NCI-H345 treated with DMSO at 0.1 percent for 48 hours (cell line): ENCODE results near the gene MYOG.

ENCODE experiments used
- DNase-seq: peaks from one replicate; lab custom pipeline; 2025; ENCODE audit not compliant: unreplicated experiment; lab: John Stamatoyannopoulos, UW

MYOG gene

DNA sequence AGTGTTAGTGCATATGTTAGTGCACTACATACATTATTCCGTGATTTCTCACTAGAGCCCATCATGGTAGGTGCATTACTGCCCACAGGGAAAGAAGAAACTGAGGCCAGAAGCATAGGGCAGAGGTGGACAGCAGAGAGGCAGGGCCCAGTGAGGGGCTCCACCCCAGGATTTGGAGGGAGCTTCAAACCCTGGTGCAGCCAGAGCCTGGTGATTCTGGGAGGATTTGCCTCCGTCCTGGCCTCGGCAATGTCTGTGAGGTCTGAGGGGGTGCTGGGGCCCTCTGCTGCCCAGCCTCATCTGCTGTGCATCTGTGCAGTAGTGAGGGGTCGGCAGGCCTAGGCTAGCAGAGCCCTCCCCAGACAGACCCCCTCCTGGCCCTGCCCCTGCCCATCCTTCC is 36.7 kb downstream of the MYOG start:
- DNase-seq: no peak

DNA sequence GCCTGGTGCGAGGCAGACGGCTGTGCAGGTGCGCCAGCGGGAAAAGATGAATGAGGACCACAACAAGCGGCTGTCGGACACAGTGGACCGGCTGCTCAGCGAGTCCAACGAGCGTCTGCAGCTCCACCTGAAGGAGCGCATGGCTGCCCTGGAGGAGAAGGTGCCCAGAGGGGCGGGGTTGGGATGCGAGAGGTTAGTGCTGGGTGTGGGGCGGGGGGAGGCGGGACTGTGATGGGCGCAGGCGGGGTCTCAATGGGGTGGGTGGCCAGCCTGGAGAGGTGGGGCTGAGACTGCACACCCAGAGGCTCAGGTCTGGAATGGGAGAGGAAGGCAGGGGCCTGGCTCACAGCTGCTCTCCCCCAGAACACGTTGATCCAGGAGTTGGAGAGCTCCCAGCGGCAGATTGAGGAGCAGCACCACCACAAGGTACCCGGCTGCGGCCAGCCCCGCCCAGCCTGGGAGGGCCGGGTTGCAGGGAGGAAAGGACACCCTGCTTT is 37.2 kb downstream of the MYOG start:
- DNase-seq: no peak

DNA sequence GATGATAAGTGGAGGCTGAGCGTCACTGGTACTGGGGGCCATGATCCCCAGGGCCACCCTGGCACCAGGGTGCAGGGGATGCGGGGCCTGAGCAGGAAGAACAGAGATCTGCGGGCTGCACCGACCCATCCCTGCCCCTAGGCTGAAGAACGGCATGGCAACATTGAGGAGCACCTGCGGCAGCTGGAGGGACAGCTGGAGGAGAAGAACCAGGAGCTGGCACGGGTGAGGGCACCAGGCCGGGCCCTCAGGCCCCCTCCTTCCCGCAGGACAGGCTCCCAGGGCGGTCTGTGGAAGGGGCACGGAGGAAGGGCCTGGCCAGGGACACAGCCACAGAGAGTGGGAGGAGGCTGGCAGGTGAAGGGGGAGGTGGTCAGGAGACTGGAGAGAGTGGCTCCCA is 37.7 kb downstream of the MYOG start:
- DNase-seq: no peak

DNA sequence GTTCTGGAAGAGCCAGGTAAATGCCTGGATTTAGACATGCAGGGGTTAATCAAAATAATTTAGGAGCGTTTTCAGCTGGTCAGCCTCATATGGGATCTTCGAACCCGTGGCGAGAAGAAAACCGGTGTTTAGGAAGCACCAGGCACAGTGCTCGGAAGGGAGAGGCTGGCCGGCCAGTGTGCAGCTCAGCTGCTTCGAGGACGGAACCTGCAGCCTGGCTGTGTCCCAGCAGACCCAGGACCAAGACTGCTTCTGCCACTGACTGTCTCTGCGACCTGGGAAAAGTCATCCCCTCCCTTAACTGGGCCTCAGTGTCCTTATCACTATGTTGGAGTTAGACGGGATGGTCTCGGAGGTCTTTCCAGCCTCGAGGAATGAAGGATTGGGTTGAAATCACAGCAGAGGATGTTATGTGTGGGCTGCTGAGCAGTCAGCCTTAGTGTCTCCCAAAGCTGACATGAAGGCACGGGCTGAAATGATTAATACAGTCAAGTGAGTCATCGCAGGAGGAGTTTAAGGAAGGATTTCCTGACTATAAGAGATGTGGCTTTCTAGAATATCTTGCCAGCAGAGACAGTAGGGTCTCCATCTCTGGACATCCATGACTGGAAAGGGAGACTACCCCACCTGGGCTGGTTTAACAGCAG is 38.7 kb downstream of the MYOG start:
- no peak for DNase-seq

DNA sequence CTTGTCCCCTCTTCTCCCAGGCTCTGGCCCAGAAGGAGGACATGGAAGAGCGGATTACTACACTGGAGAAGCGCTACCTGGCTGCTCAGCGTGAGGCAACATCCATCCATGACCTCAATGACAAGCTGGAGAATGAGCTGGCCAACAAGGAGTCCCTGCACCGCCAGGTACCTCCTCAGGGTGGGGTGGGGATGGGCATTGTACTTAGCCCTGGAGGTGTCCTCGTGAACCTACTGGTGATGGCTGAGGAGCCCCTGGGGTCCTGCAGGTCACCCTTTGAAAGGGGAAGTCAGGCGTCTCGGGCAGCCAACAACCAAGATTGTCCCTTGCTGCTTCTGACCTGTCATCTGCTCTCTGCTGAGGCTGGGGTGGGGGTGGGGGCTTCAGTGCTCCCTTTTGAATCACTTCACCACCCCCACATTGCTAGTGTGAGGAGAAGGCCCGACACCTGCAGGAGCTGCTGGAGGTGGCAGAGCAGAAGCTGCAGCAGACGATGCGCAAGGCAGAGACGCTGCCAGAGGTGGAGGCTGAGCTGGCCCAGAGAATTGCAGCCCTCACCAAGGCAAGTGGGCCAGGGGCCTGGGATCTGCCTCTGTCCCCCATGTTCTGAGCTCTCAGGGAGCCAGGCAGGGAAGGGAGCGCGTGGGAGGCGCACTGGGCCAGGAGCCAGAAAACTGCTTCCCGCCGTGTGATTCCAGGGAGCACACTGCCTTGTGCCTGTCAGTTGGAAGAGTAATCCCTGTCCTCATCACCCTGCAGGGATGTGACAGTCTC is 39.8 kb downstream of the MYOG start:
- no peak for DNase-seq

DNA sequence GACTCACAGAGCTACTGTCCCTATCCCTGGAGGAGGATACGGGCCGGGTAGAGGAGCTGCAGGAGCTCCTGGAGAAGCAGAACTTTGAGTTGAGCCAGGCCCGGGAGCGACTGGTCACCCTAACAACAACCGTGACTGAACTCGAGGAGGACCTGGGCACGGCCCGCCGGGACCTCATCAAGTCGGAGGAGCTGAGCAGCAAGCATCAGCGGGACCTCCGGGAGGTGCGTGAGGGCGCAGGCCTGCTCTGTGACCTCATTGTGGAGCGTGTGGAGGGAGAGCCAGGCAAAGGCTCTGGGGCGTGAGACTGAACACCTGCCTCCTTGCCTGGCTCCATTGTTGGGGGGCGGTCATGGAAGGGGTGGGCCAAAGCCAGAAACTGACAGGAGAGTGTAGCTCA is 40.5 kb downstream of the MYOG start:
- DNase-seq: no peak

DNA sequence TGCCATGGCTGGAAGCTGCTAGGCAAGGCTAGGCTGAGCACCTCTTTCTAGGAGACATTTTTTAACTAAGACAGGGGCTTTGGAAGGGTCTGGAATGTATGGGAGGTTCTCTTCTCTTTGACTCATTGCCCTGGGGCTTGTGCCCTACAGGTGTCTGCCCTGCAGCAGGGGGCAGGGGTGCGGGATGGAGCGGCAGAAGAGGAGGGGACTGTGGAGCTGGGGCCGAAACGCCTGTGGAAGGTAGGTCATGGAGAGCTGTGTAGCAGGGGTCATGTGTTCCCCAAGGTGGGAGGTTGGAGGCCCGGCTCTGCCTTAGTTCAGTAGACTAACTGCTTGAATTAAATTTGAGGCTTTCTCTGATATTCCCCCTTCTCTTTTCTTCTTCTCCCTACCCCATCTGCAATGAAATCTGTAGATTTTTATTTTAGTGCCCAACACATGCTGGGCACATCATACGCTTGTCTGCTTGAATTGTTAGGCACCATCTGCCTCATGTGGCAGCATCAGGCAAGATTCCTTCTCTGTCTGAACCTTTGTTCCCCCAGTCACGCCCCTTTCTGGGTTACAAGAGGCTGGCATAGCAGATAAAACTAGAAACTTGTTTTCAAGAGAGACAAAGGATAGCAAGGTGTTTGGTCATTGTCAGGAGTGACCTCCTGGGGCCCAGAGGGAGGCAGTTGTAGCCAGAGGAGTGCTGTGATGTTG is 41.1 kb downstream of the MYOG start:
- no peak for DNase-seq

DNA sequence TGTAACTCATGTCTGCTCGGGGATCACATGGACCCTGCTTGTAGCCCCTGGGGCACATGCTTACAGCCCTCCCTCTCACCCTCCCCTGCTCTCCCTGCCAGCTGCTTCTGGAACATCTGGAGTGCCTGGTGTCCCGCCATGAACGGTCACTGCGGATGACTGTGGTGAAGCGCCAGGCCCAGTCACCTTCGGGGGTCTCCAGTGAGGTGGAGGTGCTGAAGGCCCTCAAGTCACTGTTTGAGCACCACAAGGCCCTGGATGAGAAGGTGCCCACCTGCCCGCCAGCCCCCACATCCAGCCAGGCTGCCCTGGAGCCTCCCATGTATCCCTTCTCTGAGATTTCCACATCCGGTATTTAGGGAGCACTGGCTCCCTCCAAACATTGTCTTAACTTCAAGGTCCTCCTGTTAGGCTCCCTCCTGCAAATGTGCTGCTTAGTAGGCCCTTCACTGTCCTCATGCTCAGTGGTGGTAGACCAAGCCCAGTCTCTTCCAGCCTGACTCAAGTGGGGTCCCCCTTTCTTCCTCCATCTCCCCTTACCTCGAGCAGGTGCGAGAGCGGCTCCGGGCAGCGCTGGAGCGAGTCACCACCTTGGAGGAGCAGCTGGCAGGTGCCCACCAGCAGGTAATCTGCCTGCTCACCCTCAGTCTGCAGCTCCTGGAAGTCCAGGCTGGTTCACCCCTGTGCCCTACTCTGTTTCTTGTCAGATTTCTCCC is 41.8 kb downstream of the MYOG start:
- no peak for DNase-seq

DNA sequence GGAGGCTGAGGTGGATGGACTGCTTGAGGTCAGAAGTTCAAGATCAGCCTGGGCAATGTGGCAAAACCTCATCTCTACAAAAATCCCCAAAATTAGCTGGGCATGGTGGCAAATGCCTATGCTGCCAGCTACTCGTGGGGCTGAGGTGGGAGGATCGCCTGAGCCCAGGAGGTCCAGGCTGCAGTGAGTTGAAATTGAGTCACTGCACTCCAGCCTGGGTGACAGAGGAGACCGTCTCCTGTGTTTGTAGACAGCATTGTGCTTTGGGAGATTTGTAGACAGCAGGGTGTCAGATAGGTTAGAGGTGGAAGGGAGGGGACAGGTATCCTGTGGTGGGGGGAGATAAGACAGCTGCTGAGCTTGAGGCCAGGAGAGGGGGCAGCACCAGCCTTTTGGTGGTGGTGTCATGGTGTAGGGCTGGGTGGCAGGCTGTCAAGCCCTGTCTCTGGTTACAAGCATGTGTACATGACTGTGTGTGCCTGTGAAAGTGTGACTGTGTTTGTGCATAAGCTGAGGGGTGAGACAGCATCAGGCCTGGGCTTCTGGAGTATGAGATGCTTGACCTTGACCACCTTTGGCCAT is 44.4 kb downstream of the MYOG start:
- no peak for DNase-seq

DNA sequence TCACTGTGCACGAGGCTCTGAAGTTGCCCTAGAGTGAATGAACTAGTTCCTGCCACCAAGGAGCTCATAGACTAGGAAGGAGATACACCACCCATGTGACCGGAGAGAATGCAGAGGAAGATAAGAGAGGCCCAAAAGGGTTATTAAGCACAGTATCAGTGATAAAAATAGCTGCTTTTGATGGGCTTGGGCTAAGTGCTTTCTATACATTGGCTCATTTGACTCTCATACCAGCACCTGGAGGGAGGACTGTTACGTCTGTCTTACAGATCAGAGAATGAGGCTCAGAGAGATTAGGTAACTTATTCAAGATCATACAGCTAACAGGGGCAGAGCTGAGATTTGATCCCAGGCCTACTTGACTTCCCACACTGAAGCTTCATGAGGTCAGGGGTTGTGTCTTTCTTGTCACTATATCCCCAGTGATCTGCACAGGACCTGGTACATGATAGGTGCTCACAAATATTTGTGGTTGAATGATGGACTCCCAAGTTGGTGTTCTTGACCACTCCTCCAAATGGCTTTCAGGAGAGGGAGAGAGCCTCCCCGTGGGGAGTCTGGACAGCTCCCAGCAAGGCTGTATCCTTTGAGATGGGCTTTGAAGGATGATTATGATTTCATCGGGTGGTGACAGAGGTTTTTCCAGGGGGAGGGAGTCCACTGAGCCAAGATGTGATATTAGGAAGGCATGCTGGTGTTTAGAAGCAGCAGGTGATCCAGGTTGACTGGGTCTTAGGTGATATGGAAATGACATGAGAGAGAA is 45.1 kb downstream of the MYOG start:
- no peak for DNase-seq

DNA sequence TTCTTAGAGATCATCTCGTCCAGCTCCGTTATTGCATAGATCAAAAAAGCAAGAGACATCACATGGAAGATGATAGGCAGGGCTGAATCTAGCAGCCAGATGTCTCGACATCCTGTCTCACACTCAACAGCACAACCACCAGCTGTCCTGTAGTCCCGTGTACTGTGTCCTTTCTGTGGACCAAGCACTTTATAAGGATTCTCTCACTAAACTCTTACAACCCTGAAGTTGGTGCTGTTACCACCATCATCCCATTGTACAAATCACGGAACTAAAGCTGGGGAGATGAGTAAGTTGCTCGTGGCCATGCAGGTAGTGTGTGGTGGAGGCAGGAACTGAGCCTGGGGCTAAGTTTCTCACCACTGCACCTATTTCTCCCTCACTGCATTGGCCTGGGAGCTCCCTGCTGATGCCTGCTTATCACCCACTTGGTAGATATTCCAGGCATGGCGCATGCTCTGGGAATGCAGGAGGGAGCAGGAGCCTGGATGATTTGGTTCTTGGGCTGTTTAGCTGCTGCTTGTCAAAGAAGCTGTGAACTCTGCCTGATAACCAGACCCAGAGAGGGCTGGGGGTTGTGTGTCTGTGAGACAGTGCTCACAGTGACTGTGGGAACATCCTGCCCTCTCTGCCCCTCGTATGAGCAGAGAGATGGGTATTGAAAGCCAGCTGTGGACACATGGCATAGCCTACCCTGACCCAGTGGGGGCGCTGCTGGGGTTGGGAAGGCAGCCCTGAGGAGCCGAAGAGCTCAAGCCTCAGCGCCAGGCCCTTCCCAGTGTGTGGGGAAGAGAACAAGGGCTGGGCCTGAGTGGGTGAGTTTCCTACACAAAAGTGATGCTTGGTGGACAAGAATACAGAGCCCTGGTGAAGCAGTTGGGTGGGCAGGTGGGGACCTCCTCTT is 46.0 kb downstream of the MYOG start:
- no peak for DNase-seq

DNA sequence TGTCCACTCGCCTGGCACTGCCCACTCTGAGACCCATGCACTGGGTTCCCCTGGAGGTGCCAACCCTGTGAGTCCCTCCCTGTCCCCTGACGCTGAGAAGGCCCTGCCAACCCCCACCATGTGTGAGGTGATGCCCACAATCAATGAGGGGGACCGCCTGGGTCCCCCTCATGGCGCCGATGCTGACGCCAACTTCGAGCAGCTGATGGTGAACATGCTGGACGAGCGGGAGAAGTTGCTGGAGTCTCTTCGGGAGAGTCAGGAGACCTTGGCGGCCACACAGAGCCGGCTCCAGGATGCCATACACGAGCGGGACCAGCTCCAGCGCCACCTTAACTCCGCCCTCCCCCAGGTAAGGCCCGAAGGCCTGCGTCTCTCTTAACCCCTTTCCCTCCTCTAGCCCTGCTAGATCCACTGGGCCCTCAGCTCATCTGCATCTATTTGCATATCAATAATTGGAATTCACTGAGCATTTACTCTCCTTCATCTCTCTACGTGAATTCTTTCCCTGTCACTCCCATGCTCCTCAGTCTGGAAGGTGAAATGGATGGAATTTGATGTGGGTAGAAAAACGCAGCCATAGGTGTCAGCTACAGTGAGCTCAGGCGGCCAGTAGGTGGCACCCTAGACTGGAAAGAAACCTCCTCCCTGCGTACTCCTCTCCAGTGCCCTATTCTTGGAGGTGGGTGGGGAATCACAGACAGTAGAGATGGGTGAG is 46.8 kb downstream of the MYOG start:
- peak; percentile 56 for DNase-seq

DNA sequence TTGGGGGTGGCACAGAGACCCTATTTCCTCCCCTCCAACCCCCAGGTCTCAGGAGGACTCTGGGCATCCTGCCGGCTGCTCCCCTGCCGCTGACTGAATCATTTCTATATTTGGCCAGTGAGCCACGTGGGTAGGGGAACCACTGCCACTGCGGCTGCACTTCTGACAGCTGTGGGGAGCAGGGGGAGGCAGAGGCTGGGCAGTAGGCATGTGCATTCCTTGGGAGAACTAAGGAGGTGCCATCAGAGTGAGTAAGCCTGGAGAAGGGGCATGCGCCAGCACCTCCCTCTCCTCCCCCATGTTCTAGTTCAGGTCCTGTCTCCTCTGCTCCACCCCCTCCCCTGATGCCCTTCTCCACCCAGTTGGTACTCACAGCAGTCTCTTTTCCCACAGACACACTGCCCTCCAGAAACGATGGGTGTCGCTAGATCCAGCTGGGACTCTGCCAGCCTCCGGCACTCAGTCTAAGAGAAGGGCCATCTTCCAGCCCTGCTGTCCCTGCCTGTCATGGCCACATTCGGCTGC is 47.5 kb downstream of the MYOG start:
- no peak for DNase-seq

DNA sequence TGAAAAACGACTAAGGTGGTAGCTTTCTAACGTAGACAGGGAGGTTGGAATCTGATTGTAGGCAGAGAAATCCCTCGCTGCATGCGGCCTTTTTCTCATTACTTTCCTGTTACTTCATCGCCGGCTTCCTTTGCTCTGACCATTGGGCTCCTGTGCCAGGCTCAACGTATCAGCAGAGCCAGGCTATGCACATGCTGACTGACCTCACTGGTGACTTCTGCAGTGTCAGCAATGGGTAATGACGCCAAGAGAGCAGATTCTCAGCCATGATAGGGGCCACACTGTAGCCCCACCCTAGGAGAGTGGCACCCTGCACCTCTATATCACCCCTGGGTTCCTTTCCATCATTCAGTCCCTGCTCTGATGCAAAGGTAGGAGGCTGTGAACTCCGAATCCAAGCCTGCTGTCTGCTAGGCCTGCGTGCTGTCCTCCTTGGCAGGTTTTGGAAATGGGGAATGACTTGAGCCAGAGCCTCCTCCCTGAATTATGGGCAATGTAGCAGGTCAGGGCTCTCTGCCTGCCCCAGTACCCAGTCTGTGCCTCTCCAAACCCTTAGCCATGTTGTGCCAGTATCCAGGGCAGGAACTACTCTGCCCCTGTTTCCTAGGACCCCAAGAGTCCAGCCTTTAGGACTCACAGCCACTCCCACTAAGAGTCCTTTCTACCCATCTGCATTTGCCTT is 48.2 kb downstream of the MYOG start:
- DNase-seq: no peak

DNA sequence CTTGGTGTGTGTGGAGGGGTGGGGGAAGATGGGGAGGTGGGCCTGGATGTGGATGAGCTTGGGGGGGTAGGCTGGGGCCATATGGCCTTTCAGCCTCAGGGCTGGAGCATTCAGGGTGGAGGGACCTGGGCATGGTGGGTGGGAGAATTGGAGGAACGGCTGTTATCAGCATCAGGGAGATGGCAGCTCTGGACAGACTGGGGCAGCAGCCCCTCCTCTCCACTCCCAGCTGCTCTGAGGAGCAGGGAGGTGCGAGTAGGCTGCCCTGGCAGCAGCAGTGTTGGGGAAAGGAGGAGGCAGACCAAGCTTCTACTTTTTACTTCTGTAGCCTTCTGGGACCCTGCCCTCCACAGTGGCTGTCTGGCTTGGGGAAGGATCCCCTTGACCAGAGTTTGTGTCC is 49.3 kb downstream of the MYOG start:
- no peak for DNase-seq

DNA sequence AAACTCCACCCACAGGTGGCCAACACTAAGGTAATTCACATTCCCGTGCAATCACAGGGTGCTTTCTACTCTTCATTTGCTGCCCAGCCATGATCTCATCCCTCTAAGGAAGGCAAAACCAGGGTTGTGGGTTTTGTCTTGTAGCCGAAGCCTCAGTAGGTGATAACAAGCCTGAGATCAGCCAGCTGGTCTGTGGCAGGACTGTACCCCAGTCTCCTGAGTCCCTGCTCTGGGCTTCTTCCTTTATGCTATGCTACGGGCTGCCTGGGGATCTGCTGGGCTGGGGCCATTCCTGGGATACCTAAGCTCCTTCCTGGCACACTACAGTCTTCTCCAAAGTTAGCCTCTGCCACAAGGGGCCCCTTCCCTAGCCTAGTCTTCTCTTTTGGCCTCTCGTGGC is 49.7 kb downstream of the MYOG start:
- no peak for DNase-seq

DNA sequence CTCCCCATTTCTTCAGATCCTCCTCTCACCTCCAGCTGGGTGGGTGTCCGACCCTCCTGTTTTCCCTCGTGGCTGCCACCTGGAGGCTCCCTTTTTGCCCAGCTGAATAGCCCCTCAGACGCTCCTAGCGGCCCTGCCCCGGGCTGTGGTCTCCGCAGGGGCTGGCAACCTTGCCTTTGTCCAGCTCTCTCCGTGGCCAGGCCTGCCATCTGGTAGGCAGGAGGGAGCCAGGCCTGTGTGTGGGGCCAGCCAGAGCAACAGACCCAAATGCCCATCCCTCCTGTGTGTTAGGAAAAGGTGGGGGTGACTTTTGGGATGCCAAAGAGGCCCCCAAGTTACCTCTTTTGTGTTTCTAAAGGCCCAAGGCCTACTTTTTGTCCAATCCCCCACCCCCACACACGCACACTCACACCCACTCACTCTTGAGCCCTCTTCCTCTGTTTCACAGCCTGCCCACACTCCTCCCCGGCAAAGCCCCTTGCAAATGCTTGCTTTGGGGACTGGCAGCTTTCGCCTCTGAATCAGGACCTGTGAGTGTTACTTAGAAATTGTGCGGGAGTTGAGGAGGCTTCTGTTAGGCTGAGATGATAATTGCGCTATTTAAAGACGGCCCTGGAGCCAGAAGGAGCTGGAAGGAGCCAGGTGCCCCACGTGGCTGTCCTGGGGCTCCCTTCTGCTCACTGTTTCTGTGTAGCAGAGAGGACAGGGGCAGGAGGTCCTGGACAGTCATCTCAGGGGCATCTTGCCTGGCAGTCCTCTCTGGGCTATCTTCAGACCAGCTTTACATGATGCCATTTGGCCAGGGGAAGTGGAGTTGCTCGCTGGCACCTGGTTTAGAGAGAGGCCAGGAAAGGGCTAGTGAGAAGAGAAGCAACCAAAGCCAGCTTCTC is 50.5 kb downstream of the MYOG start:
- DNase-seq: no peak
